ENCODE data around the gene TLE7.

Gene TLE7

DNA sequence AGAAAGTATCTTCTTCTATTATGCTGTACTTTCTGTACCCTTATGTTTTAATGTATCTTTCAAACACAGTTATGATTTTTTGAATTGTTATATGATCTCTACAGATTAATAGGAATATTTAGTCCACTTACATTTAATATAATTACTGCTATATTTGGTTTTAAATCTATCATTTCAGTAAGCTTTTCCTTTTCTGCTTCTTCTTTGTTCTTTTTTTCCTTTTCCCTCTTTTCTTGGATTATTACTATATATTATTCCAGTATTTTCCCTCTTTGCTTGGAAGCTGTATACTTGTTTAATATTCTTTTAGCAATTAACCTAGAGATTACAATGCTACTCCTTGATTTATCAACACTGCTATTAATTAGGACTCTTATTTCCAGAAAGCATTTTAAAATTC, 13.5 kb downstream of the TLE7 start:
- H3K36me3 ChIP-seq (ENCODE audit: insufficient read depth, low read length) = no peaks in the 10 kb centered on the region
- H3K27me3 ChIP-seq (ENCODE audit: control insufficient read depth, insufficient read depth, low read length) = peaks cover 24% of the 10 kb centered on the region
- H3K4me3 ChIP-seq (ENCODE audit: low read length) = no peak overlapping the region
- no peaks in the 10 kb centered on the region for H3K4me1 ChIP-seq (ENCODE audit: control insufficient read depth, insufficient read depth, low read length)
- no peaks in the 10 kb centered on the region for H3K9me3 ChIP-seq (replicated peaks; ENCODE audit: low read length)
- H3K4me2 ChIP-seq (ENCODE audit: low read length) = no peak overlapping the region
- H3K9ac ChIP-seq (ENCODE audit: low read depth, low read length) = no peak overlapping the region

DNA sequence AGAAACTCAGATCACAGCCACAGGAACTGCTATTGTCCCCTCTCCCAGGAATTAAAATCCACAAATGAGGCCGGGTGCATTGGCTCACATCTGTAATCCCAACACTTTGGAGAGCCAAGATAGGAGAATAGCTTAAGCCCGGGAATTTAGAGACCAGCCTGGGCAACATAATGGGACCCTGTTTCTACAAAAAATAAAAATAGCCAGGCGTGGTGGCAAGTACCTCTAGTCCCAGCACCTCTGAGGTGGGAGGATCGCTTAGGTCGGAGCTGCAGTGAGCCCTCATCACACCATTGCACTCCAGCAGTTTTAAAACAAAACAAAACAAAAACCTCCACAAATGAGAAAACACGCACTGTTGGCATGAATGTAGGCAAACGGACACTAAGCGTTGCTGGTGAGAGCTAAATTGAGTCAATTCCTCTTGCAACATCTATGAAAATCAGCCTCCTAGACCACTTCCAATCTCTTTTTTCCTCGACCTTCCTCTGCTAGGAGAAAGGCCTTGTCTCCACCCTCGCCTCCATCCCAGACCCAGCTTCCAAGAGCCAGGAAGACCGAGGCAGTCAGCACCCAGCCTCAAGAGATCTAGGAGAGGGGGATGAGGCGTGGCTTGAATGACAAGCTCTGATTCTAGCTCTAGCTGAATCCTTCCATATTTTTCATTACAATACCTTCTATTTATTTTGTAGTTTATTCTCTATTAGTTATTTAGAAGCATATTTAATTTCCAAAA, 14.8 kb downstream of the TLE7 start:
- no peak overlapping the region for H3K4me2 ChIP-seq (ENCODE audit: low read length)
- peaks cover 24% of the 10 kb centered on the region for H3K27me3 ChIP-seq (ENCODE audit: control insufficient read depth, insufficient read depth, low read length)
- no peak overlapping the region for H3K9ac ChIP-seq (ENCODE audit: low read depth, low read length)
- H3K9me3 ChIP-seq (replicated peaks; ENCODE audit: low read length) = no peaks in the 10 kb centered on the region
- H3K36me3 ChIP-seq (ENCODE audit: insufficient read depth, low read length) = no peaks in the 10 kb centered on the region
- H3K4me3 ChIP-seq (ENCODE audit: low read length) = no peak overlapping the region
- no peaks in the 10 kb centered on the region for H3K4me1 ChIP-seq (ENCODE audit: control insufficient read depth, insufficient read depth, low read length)

DNA sequence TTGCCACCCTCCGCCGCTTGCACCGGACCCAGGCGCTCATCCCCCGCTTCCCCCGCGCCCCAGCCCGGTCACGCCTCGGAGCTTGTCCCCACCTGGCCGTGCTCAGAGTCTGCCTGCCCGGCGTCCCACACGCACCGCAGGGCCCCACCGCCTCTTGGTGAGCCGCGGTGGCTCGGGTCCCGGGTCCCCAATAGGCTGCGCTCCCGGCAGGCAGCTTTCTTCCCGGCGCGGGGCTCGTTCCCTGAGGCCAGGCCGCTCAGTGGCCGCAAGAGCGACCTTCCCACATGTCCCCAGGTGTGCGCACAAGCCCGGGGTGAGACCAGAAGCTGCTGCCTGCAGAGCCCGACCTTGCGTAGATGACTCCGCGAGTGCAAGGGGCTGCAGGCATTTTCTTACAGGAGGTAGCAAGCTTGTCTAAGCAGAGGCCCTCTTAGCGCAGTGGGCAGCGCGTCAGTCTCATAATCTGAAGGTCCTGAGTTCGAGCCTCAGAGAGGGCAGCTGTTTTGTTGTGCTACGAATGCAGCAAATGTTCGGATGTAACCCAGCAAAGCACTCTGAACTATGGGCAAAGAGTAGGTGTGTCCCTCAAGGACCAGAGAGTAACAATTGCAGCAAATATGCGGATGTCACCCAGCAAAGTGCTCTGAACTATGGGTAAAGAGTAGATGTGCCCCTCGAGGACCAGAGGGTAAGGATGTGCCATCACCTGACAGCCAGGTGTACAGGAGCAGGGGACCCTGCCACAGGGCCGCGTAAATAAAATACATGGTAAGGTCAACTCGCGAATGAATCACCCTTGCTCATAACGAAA, 15.6 kb downstream of the TLE7 start:
- peak overlapping the region; percentile 61 for H3K4me3 ChIP-seq (ENCODE audit: low read length)
- H3K9ac ChIP-seq (ENCODE audit: low read depth, low read length) = no peak overlapping the region
- H3K27me3 ChIP-seq (ENCODE audit: control insufficient read depth, insufficient read depth, low read length) = peaks cover 24% of the 10 kb centered on the region
- no peaks in the 10 kb centered on the region for H3K4me1 ChIP-seq (ENCODE audit: control insufficient read depth, insufficient read depth, low read length)
- no peaks in the 10 kb centered on the region for H3K36me3 ChIP-seq (ENCODE audit: insufficient read depth, low read length)
- no peaks in the 10 kb centered on the region for H3K9me3 ChIP-seq (replicated peaks; ENCODE audit: low read length)
- peak overlapping the region; percentile 78 for H3K4me2 ChIP-seq (ENCODE audit: low read length)

DNA sequence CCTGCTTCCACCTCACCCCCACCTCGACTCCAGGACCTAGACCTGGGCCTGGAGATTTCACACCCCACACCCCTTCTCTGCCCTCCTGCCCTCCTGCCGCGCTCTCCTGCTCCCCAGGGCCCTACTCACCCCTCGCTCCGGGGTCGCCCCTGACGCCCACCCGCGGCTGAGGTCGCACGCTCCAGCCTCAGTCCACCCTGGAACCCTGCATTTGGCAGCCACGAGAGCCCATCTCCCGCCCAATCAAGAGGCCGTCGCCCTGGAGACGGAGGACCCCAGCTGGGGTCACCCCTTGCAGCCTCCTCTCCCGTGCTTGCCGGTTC, 16.1 kb downstream of the TLE7 start:
- Histone ChIP-seq H3K4me3 (ENCODE audit: low read length) (peak overlapping the region; percentile 61), H3K9ac (ENCODE audit: low read depth, low read length) (no peak overlapping the region), H3K4me1 (ENCODE audit: control insufficient read depth, insufficient read depth, low read length) (no peaks in the 10 kb centered on the region), H3K4me2 (ENCODE audit: low read length) (peak overlapping the region; percentile 78), H3K27me3 (ENCODE audit: control insufficient read depth, insufficient read depth, low read length) (peaks cover 24% of the 10 kb centered on the region), H3K9me3 (replicated peaks; ENCODE audit: low read length) (no peaks in the 10 kb centered on the region), H3K36me3 (ENCODE audit: insufficient read depth, low read length) (no peaks in the 10 kb centered on the region)

DNA sequence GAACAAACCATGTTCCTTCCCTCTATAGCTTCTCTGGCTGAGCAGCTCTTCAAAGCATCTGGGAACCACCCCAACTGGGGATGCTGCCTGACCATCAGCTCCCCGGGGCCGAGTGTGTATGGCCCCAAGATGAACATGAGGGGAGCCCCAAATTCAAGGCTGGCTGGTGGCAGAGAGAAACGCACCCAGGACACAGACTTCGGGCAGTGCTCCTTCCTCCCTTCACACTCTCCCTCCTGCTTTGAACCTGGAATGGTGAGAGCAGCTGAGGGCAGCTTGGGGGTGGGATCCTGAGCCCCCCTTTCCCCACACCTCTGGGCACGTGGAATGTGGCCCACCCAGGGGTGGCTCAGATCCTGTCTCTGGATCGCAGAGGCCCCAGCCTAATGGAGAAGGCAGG, 17.2 kb downstream of the TLE7 start:
- H3K9me3 ChIP-seq (replicated peaks; ENCODE audit: low read length) = no peaks in the 10 kb centered on the region
- H3K27me3 ChIP-seq (ENCODE audit: control insufficient read depth, insufficient read depth, low read length) = peaks cover 24% of the 10 kb centered on the region
- no peak overlapping the region for H3K4me3 ChIP-seq (ENCODE audit: low read length)
- H3K4me1 ChIP-seq (ENCODE audit: control insufficient read depth, insufficient read depth, low read length) = no peaks in the 10 kb centered on the region
- H3K36me3 ChIP-seq (ENCODE audit: insufficient read depth, low read length) = no peaks in the 10 kb centered on the region
- H3K4me2 ChIP-seq (ENCODE audit: low read length) = no peak overlapping the region
- H3K9ac ChIP-seq (ENCODE audit: low read depth, low read length) = no peak overlapping the region

DNA sequence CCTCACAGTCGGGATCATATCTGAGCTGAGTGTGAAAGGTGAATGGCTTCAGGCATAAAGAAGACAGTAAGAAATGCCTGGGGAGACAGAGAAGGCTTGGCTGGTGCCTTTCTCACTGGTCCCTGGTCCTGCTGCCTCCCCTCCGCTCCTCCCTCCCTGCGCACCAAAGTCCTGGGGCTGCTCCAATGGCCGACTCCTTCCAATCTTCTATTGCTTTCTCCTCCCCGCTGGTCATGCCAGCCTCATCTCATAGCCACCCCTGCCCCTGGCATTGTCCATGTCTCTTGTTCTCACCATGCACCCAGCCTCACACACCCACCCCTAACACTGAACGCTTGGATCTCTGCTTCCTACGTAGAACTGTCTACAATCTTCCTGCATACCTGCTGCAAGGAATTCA, 18.0 kb downstream of the TLE7 start:
- no peaks in the 10 kb centered on the region for H3K36me3 ChIP-seq (ENCODE audit: insufficient read depth, low read length)
- no peak overlapping the region for H3K4me2 ChIP-seq (ENCODE audit: low read length)
- no peaks in the 10 kb centered on the region for H3K4me1 ChIP-seq (ENCODE audit: control insufficient read depth, insufficient read depth, low read length)
- H3K9me3 ChIP-seq (replicated peaks; ENCODE audit: low read length) = no peaks in the 10 kb centered on the region
- no peak overlapping the region for H3K9ac ChIP-seq (ENCODE audit: low read depth, low read length)
- H3K27me3 ChIP-seq (ENCODE audit: control insufficient read depth, insufficient read depth, low read length) = peaks cover 27% of the 10 kb centered on the region
- no peak overlapping the region for H3K4me3 ChIP-seq (ENCODE audit: low read length)

DNA sequence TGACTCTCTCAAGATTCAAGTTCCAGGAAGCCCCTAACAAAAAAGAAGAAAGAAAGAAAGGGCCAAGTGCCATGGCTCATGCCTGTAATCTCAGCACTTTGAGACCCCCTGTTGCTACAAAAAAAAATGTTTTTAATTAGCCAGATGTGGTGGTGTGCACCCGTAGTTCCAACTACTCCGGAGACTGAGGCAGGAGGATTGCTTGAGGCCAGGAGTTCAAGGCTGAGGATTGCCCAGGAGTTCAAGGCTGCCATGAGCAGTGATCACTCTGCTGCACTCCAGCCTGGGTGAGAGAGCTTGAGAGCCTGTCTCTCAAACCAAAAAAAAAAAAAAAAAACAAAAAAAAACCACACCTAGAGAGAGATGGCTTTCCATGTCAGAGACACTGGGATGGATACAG, 18.8 kb downstream of the TLE7 start:
- Histone ChIP-seq H3K9ac (ENCODE audit: low read depth, low read length) (no peak overlapping the region), H3K4me3 (ENCODE audit: low read length) (no peak overlapping the region), H3K36me3 (ENCODE audit: insufficient read depth, low read length) (no peaks in the 10 kb centered on the region), H3K9me3 (replicated peaks; ENCODE audit: low read length) (no peaks in the 10 kb centered on the region), H3K27me3 (ENCODE audit: control insufficient read depth, insufficient read depth, low read length) (peaks cover 32% of the 10 kb centered on the region), H3K4me2 (ENCODE audit: low read length) (no peak overlapping the region), H3K4me1 (ENCODE audit: control insufficient read depth, insufficient read depth, low read length) (no peaks in the 10 kb centered on the region)

DNA sequence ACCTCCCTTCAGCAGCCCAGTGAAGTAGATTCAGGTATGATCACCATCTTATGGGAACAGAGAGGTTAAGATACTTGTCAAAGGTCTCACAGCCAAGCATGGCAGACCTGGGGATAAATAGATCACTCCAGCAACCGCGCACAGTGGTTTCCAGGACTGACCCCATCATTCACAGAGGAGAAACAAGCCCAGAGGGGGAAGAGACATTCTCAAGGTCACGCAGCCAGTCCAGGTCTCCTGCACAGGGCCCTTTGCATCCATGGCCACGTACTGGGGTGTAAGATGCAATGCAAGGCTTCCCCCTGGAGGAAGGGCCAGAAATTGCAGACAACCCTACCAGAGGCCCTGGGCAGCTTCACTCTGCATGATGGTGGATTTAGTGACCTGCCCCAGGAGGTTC, 19.9 kb downstream of the TLE7 start:
- Histone ChIP-seq H3K9me3 (replicated peaks; ENCODE audit: low read length) (no peaks in the 10 kb centered on the region), H3K4me1 (ENCODE audit: control insufficient read depth, insufficient read depth, low read length) (no peaks in the 10 kb centered on the region), H3K9ac (ENCODE audit: low read depth, low read length) (no peak overlapping the region), H3K36me3 (ENCODE audit: insufficient read depth, low read length) (no peaks in the 10 kb centered on the region), H3K27me3 (ENCODE audit: control insufficient read depth, insufficient read depth, low read length) (peaks cover 35% of the 10 kb centered on the region), H3K4me3 (ENCODE audit: low read length) (no peak overlapping the region), H3K4me2 (ENCODE audit: low read length) (no peak overlapping the region)

DNA sequence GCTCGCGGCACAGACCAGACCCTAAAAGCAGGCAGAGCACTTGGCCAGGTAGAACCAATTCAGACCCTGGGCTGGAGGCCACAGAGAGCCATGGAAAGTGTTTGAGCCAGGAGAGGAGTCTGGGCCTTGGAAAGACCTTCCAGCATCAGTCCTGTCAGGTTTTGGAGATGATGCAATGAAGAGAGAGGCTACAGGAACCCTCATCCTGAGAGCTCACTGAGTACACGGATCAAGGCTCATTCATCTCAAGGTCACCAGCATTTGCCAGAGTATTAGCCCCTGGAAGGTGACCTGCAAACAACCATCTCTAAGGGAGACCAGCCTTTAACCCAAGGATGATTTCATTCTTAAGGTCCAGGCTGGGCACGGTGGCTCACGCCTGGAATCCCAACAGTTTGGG, 27.8 kb downstream of the TLE7 start:
- H3K9ac ChIP-seq (ENCODE audit: low read depth, low read length) = no peak overlapping the region
- H3K9me3 ChIP-seq (replicated peaks; ENCODE audit: low read length) = no peaks in the 10 kb centered on the region
- H3K36me3 ChIP-seq (ENCODE audit: insufficient read depth, low read length) = no peaks in the 10 kb centered on the region
- H3K27me3 ChIP-seq (ENCODE audit: control insufficient read depth, insufficient read depth, low read length) = peaks cover 17% of the 10 kb centered on the region
- H3K4me1 ChIP-seq (ENCODE audit: control insufficient read depth, insufficient read depth, low read length) = no peaks in the 10 kb centered on the region
- H3K4me3 ChIP-seq (ENCODE audit: low read length) = no peak overlapping the region
- H3K4me2 ChIP-seq (ENCODE audit: low read length) = no peak overlapping the region

DNA sequence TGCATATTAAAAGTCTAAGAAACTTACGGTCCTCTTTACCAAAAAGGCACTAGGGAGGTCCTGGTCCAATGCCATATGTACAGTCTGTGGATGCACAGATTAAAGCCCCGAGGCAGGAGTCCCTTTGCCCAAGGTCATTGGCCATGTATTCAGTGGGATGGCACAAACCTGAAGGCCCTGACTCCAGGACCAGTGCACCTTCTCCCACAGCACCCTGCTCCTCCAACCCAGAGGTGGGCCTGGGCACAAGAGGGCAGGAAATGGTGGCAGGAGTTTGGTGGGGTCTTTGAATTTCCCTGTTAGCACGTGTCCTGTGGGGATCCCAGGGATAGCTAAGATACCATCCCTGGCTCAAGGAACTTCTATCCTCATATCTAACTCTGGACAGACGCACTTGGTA, 28.5 kb downstream of the TLE7 start:
- Histone ChIP-seq H3K27me3 (ENCODE audit: control insufficient read depth, insufficient read depth, low read length) (peaks cover 11% of the 10 kb centered on the region), H3K36me3 (ENCODE audit: insufficient read depth, low read length) (no peaks in the 10 kb centered on the region), H3K4me1 (ENCODE audit: control insufficient read depth, insufficient read depth, low read length) (no peaks in the 10 kb centered on the region)

DNA sequence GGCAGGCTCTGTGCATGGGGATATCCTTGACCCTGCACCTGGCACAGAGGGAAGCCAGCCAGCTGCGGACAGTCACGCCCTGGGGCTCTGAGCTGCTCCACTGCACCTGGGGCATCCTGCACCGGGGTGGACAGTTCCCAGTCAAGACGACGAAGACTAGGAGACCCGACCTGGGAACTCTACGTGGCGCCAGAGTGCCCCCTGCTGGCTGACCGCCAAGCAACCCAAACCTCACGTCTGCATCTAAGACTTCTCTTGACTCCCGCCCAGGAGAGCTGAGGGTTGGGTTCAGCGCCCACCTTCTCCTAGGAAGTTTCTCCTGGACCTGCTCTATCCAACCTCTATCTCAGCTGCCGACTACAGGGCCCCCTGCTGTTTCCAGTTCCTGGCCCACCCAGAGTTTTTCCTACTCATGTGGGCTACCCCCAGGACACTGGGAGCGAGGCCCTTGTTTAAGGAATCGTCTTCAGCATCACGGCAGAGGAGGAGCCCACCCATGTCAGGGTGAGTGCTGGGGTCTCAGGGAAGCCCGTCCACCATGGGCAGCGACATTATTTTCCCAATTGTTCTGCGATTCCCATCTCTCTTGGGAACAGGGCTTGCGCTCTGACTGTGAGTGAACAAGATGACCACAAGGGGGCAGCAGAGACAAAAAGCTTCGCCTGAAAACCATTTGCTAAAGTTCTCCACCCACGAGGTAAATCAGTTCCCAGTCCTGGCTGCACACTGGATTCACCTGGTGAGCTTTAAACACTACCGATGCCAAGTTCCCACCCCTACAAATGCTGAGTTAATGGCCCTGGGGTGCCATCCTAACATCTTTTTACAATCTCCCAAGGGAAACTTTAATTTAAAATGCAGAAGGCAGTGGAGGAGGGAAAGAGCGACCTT, 29.3 kb downstream of the TLE7 start:
- H3K27me3 ChIP-seq (ENCODE audit: control insufficient read depth, insufficient read depth, low read length) = peaks cover 7% of the 10 kb centered on the region
- no peak overlapping the region for H3K9ac ChIP-seq (ENCODE audit: low read depth, low read length)
- H3K4me1 ChIP-seq (ENCODE audit: control insufficient read depth, insufficient read depth, low read length) = no peaks in the 10 kb centered on the region
- no peaks in the 10 kb centered on the region for H3K36me3 ChIP-seq (ENCODE audit: insufficient read depth, low read length)
- H3K4me3 ChIP-seq (ENCODE audit: low read length) = no peak overlapping the region
- no peak overlapping the region for H3K4me2 ChIP-seq (ENCODE audit: low read length)
- no peaks in the 10 kb centered on the region for H3K9me3 ChIP-seq (replicated peaks; ENCODE audit: low read length)

More for the DNA sequence above, 28.5 kb downstream of the TLE7 start:
- Histone ChIP-seq H3K4me3 (ENCODE audit: low read length) (no peak overlapping the region), H3K9me3 (replicated peaks; ENCODE audit: low read length) (no peaks in the 10 kb centered on the region), H3K4me2 (ENCODE audit: low read length) (no peak overlapping the region), H3K9ac (ENCODE audit: low read depth, low read length) (no peak overlapping the region)
